ENCODE measurements around the gene DDX5. TPM values are rescaled to one million over a fixed set of nuclear protein-coding genes. Genes with fewer than 3 reads are reported as not detected.

DDX5 gene
- total RNA-seq (2022; extraction: Qiagen RNA extraction; ENCODE audit: low read depth): 600 to 1,055 TPM (median 629 TPM) in 5 replicates

GRCh38 chr17:64506201-64506575 is at the start of gene DDX5:
DDX5 (minus strand) TSS chr17:64506289; CDS start chr17:64506119, 170 bp downstream.

DNA sequence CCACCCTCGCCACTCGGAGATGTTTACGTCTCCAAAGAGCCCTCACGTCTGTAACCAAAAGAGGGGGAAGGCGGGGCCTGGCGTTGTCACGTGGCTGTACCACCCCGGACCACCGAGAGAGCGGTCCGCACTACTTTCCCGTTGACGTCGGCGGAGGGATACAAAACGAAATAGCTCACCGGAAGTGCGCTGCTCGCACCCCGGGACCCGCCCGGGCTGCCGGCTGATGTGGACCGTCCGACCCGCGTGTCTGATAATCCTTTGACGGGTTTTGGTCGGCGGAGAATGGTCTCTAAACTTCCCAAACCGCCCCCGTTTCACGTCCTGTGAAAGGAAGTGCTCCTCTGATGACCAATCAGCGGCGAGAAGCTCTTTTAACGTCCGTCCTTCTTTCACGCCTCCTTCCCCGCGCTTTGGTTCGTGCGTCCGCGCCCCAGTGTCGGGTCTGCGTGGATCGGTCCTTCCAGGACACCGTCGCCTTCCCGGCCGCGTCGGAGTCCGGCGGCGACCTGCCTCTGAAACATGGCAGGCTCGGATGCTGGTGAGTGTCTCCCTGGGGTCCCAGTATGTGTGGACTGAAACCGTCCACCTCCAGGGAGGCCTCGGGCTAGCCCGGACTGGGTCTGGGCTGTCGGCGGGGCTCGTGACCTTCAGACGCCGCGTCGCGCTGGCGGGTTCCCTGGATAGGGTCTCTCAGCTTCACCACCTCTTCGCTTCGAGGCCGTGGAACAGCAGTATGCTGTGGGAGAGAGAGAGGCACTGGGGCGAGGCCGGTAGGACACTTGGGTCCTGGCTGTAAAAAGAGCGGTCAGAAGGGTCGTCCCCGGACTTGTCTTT is 705 bp upstream of the DDX5 start, which contains the start of gene CEP95:
Gene CEP95, plus strand, starts transcription at position 402 of the 837 bp plus-strand sequence. Its CDS starts 121 bp downstream, at position 523.

GRCh38 chr17:64496786-64497564 is 9.1 kb downstream of the DDX5 start, which contains the start of gene POLG2:
POLG2 (minus strand) TSS chr17:64497054; CDS start chr17:64496968, 86 bp downstream.

GRCh38 chr17:64448665-64449512 is 57.2 kb downstream of the DDX5 start, which contains the start of gene MILR1:
MILR1 (plus strand) TSS chr17:64449115; CDS start chr17:64449169, 54 bp downstream.

Other genes starting within 250 kb of the DDX5 start
- gene TEX2, start 243.0 kb downstream of the DDX5 start, total RNA-seq (2022; extraction: Qiagen RNA extraction; ENCODE audit: low read depth): 10.8 to 15.2 TPM (median 12.0 TPM) in 5 replicates
- gene PECAM1, start 115.4 kb downstream of the DDX5 start, total RNA-seq (2022; extraction: Qiagen RNA extraction; ENCODE audit: low read depth): 0.03 to 0.52 TPM (median 0.12 TPM) in 5 replicates
- 1.2 to 2.8 TPM (median 1.6 TPM) in 5 replicates for gene MILR1, start 57.2 kb downstream of the DDX5 start, total RNA-seq (2022; extraction: Qiagen RNA extraction; ENCODE audit: low read depth)
- gene POLG2, start 9.2 kb downstream of the DDX5 start, total RNA-seq (2022; extraction: Qiagen RNA extraction; ENCODE audit: low read depth): 14.0 to 21.7 TPM (median 16.3 TPM) in 5 replicates
- 32.1 to 41.2 TPM (median 36.8 TPM) in 5 replicates for gene CEP95, start 688 bp upstream of the DDX5 start, total RNA-seq (2022; extraction: Qiagen RNA extraction; ENCODE audit: low read depth)
- gene SMURF2, start 156.0 kb upstream of the DDX5 start, total RNA-seq (2022; extraction: Qiagen RNA extraction; ENCODE audit: low read depth): 22.0 to 32.1 TPM (median 30.3 TPM) in 5 replicates

Data from A549 treated with ZK216348 at 1 μM for 4 hours (cell line).